Left kidney (tissue), 8 donors: ENCODE results near the gene KLF7. TPM values are rescaled to one million over a fixed set of nuclear protein-coding genes. Genes with fewer than 3 reads are reported as not detected.

Source experiments
- DNase-seq: peaks from one replicate; pipeline ENCODE4 v3.0.0-alpha.2; 2013
- long read RNA-seq, 8 donors: transcript quantifications; one replicate each; lab custom pipeline, GENCODE V29; 2026
- polyA plus RNA-seq: library from polyadenylated mRNA; unstranded; fragments of 120-200 nt; gene quantifications from one replicate; pipeline ENCODE4 v1.2.1, GENCODE V29; 2013; ENCODE audit not compliant: insufficient read length

KLF7 gene
- 25.7 TPM for polyA plus RNA-seq
- long read RNA-seq, donor 1, full-length matches to known transcripts, result 3 of 3 reads
- long read RNA-seq, donor 1, partial matches to known transcripts, result 0 of 3 reads
- long read RNA-seq, donor 1, other reads (novel, unspliced or antisense), result 0 of 3 reads
- long read RNA-seq, donor 2, full-length matches to known transcripts, result 4 of 4 reads
- long read RNA-seq, donor 2, partial matches to known transcripts, result 0 of 4 reads
- long read RNA-seq, donor 2, other reads (novel, unspliced or antisense), result 0 of 4 reads
- long read RNA-seq, donor 3, full-length matches to known transcripts, result 2 of 7 reads
- long read RNA-seq, donor 3, partial matches to known transcripts, result 5 of 7 reads
- long read RNA-seq, donor 3, other reads (novel, unspliced or antisense), result 0 of 7 reads
- long read RNA-seq, donor 4, result 0 reads
- long read RNA-seq, donor 5, full-length matches to known transcripts, result 2 of 2 reads
- long read RNA-seq, donor 5, partial matches to known transcripts, result 0 of 2 reads
- long read RNA-seq, donor 5, other reads (novel, unspliced or antisense), result 0 of 2 reads
- long read RNA-seq, donor 6, partial matches to known transcripts, result 6 of 6 reads
- long read RNA-seq, donor 6, other reads (novel, unspliced or antisense), result 0 of 6 reads
- long read RNA-seq, donor 7, full-length matches to known transcripts, result 7 of 7 reads
- long read RNA-seq, donor 7, partial matches to known transcripts, result 0 of 7 reads
- long read RNA-seq, donor 7, other reads (novel, unspliced or antisense), result 0 of 7 reads
- long read RNA-seq, donor 8, full-length matches to known transcripts, result 4 of 4 reads
- long read RNA-seq, donor 8, partial matches to known transcripts, result 0 of 4 reads
- long read RNA-seq, donor 8, other reads (novel, unspliced or antisense), result 0 of 4 reads

DNA sequence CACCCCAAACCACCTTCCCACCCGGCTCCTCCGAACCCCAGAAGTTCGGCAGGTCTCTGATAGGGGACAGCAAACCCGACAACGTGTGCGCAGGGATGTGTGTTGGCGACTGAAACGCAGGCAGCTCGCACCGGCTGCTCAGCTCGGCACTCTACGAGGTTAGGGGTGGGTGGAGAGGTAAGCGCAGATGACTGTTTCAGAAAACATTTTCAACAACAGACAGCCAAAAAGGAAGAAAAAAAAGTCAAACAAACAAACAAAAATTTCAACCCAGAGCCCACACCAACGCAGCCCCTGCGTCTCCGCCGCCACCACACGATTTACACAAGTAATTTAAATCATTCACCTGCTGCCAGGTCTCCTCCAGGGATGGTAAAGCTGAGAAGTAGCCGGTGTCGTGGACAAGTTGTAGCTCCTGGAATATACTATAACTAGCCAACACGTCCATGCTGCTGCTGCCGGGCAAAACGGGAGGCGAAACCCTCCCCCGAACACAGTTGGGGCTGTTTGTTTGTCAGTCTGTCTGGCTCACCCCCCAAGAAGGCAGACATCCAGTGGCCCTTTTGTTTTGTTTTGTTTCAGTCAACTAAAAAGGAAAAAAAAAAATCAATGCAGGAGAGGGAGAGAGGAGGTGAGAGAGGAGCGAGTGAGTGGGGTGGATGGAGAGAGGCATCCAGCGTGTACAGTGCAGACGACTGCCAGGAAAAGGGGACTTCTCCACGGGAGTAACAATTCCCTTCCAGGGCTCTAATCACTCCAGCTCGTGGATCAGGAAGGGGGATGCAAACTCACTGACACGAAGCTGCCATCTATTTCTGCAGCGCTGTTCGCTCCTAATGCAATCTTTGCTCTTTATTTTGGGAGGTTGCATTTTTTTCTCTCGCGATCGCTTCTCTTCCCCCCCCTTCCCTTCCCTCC is at the start of gene KLF7:
Gene KLF7 (minus strand): TSS at position 828 of the 918 bp plus-strand sequence. CDS start 380 bp downstream, at position 448.
- DNase-seq, result peak; percentile 46

DNA sequence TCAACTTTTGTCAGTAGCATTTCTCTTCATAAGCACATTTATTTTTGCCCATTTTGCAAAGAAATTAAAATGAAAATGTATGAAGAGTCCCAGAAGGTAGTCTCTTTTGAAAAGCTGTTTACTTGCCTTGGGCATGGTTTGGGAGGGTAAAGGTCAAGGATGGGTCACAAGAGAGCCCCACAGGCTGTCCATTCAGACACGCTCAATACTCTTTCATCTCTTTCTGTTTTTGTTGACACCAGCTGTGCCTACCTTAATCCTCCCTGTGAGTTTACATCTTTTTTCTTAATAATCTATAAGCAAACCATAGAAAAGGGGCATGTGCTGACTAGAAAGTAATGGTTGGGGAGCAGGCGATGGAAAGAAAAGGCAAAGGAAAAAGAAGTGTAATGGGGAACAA is 49.6 kb upstream of the KLF7 start:
- no peak for DNase-seq

DNA sequence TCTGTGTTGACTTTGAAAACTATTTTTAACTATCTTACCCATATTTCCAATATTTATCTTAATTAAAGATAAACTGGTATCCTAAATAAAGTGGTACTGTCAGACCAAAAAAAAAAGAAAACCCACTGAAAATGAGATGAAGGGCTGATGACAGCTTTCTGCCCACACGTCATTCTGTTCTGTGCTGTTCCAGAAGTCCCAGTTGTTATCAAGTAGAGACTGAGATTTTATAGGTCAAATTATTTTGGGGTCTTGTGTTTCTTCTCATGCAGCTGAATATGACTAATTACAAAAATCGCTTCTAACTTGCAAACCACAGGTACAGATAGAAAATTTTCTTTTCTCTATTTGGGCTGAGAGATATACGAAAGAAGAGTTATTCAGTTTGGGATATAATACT is 48.7 kb upstream of the KLF7 start:
- no peak for DNase-seq

DNA sequence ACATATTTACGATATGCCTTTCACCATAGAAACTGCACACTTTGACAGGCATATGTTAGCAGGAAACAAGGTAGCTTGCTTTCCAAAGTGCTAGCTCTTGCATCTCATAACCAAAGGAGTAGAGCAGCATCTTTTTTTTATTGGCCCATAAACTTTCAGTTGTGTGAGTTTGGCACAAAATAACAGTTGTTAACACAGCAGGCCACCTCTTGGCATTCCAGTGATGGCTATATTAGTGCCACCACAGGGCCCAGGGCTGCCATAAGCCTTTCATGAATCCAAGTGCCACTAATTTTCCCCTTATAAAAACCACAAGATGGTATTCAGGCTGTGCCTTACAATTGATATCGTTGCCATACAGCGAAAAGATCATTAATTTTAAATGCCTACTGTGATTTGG is 40.3 kb upstream of the KLF7 start:
- no peak for DNase-seq

GRCh38 chr2:207205173-207205957 is 39.6 kb upstream of the KLF7 start:
- no peak for DNase-seq

DNA sequence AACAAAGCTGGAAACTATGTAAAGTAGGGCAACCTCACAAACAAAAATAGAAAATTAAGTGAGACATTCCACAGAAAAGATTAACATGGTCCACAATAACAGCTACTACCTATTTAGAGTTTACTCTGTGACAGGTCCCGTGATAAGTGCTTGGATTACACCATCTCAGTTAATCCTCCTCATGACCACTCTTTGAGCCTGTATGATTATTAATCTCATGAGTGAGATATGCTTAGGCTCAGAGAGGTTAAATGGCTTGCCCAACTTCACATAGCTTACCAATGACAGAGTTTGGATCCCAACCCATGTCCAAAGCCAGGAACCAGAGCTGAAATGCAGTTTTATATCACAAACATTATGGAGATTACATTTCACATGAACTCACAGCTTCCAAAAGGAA is 37.3 kb upstream of the KLF7 start:
- DNase-seq, result no peak

DNA sequence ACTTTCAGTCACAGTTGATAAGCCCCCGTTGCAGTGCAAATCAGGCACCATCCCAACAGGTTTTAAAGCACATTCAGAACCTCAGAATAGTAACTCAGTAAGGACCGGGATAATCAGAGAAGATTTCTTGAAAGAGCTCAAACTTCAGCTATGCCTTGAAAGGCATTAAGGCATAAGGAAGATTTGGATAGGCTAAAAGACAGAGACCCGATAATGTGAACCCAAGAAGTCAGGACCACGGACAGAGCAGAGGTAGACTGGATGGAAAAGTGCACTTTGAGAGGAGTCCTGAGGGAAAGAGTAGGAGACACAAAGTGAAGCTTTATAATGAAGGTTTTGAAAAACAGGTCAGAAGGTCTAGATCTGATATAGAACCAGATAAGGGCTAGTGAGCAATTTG is 36.9 kb upstream of the KLF7 start:
- peak; percentile 82 for DNase-seq

GRCh38 chr2:207201416-207201815 is 35.7 kb upstream of the KLF7 start:
- no peak for DNase-seq

DNA sequence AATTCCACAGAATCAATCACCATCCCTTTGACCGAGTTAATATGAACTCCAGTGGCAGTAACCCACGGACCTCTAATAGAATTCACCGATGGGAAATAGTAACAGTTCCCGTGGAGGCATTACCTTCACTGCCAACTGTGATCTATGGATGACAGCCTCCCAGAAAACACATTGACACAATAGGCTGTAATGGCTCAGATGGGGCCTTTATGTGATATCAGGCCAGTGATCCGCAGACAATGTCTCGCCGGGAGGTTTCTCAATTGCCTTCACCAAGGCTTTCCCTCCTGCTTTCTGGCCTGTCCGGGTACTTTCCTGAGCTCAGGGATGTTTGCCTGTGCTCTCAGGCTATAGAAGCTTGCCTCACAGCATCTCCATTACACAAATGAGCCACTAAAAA is 34.4 kb upstream of the KLF7 start:
- no peak for DNase-seq

DNA sequence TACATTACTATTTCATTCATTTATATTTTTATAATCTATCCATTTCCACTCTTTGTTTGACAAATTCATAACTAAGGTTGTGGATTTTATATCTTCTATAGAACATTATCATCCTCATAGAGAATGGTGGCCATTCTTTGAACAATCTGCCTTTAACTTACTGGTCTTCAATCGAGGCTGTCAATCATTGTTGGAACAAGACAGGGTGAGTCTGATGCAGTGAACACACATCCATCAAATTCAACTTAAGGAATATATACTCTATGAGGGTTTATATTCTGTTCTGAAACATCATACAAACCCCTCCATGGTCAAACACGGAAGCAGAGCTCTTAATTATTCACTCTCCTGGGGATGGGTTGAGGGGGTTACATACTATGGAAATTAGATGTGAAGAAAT is 28.3 kb upstream of the KLF7 start:
- DNase-seq, result no peak

DNA sequence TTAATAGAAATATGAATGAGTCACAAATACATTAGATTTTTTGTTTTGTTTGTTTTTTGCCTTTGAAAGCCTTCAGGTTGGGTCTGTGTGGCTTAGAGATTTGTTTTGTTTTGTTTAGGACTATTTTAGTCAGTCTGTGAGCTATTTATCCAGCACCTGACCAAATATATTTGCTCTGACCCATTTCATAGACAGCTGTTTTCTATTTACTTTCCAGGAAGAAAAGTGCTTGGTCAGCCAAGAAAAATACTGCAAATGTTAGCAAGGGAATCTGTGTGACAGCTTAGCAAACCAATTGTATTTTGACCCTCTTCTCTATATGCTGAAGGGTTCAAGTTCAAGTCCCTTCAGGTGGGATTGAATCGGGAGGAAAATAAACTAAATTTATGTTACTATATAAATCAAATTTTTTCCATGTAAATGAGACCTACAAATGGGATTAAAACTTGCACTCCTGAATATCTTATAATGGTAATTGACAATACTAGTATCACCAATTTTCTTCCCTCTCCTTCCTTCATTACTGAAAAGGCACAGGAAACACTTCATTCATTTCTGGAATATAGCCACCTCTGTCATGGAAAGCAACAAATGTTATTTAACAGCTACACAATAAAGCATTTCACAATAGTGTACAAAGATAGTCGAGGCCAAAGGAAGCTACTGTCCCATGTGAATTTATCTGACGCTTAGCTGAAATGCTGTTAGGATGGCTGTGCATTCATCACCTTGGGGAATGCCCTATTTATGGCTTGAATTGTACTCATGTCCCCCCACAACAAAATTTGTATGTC is 23.1 kb upstream of the KLF7 start:
- DNase-seq, result no peak

GRCh38 chr2:207185372-207185771 is 19.6 kb upstream of the KLF7 start:
- no peak for DNase-seq

- DNase-seq, result no peak
Observed at GRCh38 chr2:207184768-207185167, 19.0 kb upstream of the KLF7 start.

GRCh38 chr2:207184348-207184747 is 18.6 kb upstream of the KLF7 start:
- DNase-seq, result no peak

- no peak for DNase-seq
Observed at GRCh38 chr2:207183506-207183905, 17.8 kb upstream of the KLF7 start.

DNA sequence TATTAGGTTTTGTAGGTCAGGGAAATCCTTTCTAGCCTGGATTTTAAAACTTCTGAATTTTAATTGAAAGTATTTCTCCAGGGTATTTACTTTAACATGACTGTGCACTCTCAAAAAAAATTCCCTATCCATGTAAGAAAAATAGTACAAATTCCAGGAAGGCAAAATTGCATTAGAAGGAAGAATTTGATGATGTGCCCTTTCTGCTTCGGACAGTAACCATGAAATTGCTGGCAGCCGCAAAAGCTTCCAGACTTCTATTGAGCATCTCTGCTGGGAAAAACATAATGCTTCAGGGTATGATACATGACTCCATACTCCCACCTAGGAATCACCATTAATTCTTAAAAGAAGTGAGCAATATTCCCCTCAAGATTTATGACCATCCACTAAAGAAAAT is 17.2 kb upstream of the KLF7 start:
- no peak for DNase-seq

GRCh38 chr2:207181526-207182274 is 16.0 kb upstream of the KLF7 start:
- no peak for DNase-seq

DNA sequence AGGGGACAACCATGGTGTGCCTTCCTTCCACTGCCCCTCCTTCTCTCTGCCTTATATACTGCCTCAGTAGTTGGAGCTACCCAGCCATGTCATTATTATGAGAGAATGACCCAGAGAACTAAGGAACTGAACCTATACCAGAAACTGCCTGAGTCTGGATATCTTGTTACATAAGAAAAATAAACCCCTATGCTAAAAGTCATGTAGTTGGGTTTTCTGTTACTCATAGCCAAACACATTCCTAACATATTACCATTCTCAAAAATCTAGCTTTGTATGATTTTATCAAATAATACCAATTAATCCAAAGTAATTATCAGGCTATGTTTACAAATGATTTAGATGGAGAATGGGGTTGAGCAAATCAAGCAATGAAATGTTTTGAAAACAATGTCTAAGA is 15.0 kb upstream of the KLF7 start:
- DNase-seq, result no peak

DNA sequence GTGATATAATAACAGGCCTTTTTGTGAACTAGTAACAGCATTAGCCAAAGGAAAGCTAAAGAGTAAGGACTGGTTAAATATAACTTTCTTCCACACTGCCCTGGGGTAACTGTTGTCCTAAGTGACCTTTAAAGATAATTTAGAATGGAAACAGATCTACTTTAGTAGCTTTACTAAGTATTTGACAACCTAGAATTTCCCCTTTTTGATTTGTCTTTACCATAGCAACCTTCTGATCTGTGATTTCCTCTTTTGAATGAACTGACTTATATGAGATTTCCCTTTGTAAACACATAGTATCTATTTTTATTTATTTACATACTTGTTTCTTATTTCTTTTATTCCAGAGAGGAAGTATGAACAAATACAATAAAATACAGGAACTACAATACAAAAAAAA is 10.5 kb upstream of the KLF7 start:
- no peak for DNase-seq

DNA sequence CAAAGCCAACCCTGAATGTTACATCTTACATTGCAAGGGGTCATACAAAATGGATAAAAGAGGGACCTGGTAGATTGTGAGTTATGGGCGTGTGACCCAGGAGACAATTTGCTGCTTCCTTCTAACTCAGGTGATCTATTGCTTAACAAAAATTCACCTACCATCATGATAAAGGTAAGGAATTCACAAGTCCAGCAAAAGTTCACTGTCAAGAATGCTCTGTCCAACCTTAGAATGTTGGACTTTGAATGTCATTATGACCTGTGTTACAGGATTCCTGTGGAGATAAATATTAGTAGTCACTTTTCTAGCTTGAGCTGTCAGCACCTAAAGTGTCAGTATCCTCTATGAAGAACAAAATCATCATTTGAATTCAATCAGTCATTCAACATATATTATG is 7.9 kb upstream of the KLF7 start:
- no peak for DNase-seq
